Activated CD8-positive, alpha-beta memory T cell treated with anti-CD3 and anti-CD28 coated beads for 48 hours (primary cell): ENCODE data around the gene CDHR1.
A peak's percentile ranks its signal among the peaks of the same experiment; 100 is the strongest.

Experiments used
- DNase-seq, 3 experiments: peaks; one replicate each; pipeline ENCODE4 v3.0.0-alpha.2; 2020; ENCODE audit warnings: low read depth in 2 of 3, low spot score in 2 of 3

CDHR1 gene

DNA sequence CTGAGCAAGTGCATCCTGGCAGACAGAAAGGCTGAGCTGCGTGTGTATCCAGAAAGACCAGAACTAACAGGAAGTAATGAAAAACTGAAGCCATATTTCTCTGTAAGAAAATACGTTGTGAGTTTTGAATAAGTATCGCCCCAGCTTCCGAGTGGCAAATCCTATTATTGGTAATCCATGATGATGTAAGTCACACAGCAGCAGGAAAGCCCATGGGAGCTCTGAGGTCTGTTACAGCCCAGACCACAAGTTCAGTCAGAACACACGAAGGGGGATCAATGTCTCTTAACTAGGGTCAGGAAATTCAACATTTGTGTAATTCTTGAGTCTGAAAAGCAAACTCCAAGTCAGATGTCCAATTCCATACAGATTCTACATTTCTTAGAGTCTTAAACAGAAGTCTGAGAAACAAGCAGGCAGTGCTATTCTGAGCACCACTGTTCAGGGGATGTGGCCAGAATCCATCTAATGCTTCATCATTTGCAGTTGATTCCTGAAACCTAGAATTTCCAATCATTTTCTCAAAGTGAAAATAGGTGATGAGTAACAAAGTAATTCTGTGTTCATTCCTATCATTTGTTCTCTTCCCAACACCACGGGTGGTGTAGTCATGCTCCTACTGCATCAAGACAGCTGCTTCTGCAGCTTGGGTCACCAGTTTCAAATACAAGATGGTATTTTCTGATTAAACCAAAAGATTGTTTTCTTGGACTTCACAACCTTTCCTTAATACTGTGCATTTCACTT, 31.3 kb downstream of the CDHR1 start, which contains the start of gene LRIT2:
Gene LRIT2 (minus strand): TSS at position 118 of the 747 bp plus-strand sequence. CDS start 24 bp downstream, at position 94.
- DNase-seq: no peak

DNA sequence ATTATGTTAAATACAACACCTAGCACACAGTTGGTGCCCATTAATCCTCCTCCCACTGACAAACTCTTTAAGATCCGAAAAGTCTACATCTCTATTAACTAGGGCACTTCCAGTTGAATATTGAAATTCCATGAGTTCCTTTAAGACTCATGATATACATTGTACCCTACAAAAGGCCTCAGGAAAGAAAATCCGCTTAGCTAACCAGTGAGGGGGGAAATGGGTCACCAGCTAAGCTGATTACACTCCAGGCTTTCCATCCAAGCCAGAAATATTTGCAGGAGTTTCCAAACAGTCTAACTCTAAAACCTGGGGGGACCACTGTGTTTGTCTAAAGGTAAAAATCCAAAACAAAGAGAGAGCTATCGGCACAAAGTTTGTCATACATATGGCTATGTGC, 32.3 kb downstream of the CDHR1 start:
- no peak for DNase-seq

DNA sequence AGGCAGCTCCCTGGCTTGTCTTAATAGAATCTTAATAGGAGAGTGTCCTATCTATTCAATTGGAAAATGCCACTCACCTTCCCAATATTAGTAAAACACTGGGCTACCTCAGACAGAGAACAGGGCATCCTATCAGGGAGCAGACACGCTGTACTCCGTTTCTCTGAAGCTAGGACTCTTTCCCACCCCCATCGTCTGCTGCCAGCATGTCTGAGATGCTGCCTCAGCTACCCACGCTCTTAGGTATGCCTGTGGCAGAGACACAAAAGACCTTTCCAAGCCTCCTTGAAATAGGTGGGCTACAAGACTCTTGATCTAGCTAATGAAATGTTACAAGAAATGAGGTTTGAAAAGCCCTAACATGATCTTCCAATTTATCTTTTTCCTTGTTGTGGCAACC, 33.5 kb downstream of the CDHR1 start:
- no peak for DNase-seq

DNA sequence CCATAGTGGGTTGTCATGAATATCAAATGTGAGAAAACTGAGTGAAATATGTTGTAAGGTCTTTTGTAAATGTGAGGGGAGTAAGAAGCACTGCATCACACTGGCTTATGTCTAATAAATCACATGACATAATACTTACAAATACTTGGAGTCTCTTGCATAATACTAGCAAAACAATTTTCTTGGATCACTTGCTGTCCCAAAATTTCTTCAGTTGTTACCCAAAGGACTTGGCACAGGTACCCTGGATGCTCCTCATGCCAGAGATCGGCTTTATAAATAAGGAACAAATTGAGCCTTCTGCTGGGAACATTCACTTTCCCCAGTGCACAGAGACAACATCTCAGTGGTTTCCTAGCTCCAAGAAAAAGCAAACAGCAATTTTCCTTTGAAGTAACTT, 36.0 kb downstream of the CDHR1 start:
- DNase-seq: no peak

DNA sequence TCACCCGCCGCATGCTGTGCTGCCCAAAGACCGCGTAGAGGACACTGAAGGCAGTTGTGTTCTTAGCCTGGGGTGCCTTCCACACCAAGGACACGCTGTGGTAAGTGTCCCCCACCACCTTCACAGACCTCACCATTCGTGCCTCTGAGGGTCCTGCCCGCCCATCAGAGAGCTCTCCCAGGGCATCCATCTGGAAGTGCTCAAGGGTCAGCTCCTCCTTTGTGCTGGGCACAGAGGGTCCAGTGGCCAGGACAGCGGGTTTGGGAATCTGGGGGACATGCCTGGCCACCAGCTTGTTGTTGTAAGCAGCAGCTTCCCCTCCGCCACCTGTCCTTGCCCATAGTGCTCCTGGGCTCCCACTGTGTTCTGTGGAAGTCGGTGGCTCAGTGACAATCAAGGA, 38.0 kb downstream of the CDHR1 start:
- DNase-seq: no peak

DNA sequence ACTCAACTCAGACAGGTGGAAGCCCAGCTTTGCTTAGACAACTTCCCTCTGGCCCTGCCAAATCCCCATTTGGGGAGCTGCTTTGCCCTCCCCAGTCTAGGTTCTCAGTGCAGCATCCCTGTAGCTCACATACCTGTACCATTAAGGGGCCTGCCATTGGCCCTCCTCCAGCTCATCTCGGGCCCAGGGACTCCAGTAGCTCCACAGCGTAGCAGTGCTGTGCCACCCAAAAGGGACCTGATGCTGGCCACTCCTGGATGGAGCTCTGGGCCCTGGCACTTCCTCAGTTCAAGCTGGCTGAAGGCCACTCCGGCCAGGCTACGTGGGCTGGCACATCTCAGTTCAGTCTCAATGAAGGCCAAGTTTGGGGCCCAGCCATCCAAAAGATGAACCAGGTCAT, 39.6 kb downstream of the CDHR1 start:
- DNase-seq: no peak

DNA sequence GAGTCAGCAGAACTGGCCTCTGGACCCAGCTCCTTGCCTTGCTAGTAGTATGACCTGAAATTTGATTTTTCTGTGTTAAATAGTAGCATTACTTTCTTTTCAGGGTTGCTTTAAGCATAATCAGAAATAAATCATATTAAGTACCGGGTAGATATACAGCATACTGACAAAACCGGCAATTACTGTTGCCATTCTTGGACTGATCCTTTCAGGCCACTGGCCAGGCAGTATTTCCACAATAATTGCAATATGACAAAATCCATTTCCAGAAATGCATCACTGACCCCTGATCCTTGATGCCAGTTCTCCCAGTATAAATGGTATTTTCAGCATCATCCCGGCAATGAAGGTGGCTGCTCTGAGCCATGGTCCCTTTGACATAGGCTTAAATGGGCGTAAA, 40.1 kb downstream of the CDHR1 start:
- DNase-seq: no peak

DNA sequence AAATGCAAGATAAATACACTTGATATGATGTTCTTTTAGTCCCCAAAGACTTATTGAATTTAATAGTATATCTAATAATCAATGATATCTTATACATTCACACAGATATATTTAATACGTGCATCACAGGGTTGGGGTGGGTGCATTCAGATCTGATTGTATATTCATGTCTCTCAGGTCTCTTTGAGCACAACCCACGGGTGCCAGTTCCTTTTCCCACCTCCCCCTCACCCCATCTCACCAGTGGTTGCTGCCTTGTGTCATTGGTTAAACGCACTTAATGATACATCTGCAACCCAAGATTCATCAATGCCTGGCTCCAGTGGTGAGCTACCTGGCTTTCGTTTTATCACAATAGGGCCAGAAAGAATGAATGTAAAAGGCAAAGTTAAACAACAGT, 40.8 kb downstream of the CDHR1 start:
- DNase-seq: no peak

DNA sequence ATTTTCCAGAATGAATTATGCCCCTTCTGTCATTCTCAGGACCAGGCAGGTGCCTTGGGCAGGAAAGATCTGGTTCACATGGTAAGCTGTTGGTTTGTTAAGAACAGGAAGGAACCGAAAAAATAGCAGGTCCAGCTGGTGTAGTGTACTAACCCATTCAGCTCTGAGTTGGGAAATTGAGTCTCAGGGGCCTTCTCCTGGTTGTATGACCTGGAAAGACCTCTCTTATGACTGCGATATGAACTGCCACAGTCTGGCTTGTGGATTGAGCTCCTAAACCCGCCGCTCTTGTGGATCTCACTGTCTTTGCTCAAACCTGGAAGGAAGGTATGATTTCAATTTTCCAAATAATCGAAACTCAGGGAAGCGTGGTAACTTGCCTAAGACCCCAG, 42.5 kb downstream of the CDHR1 start:
- no peak for DNase-seq

DNA sequence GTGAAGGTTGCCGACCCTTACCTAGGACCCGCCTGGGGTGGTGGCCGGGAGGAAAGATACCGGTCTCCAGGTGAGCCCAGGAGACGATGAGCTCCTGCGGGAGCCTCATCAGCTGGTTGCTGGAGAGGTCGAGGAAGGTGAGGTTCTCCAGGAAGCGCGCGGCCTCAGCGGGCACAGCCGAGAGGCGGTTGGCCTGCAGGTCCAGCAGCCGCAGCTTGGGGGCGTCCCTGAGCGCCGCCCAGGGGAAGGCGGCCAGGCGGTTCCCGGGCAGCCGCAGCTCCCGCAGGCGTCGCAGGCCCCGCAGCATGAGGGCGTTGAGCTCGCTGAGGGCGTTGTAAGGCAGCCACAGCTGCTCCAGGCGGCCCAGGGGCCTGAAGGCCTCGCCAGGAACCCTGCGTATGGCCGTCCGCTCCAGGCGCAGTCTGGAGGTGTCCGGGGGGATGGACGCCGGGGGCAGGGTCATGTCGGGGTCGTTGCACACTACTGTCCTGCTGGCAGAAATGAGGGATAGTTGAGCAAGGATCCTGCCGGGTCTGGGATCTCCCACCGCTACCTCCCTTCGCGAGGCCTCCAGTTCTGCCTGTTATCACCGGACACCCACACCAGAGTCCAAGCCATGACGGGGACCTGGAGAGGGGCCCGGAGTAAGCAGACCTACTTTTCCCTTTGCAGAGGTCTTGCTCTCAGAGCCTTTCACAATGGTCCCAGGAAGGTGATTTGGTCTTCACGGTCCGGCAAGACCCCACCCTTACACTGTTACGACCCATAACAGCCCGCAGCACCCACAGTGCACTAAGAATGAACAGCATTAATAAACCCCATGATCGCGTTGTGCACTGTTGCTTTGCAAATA, 43.1 kb downstream of the CDHR1 start:
- no peak for DNase-seq

DNA sequence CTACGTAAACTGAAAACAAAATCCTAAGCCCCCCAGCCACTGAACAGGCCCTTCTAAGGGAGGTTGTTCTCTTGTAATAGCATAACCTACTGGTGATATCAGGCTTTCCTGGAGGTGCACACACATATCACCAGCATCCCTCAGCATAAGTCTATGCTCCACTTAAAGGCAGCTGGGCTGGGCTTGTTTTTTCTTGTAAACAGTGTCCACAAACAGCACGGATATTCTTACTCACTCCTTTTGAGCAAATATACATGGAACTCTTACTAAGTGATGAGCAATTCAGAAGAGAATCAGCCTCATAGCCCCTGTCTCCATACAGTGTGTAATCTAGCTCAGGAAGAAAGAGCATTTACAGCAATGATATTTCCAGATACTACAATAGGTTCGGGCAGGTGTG, 44.6 kb downstream of the CDHR1 start:
- no peak for DNase-seq

DNA sequence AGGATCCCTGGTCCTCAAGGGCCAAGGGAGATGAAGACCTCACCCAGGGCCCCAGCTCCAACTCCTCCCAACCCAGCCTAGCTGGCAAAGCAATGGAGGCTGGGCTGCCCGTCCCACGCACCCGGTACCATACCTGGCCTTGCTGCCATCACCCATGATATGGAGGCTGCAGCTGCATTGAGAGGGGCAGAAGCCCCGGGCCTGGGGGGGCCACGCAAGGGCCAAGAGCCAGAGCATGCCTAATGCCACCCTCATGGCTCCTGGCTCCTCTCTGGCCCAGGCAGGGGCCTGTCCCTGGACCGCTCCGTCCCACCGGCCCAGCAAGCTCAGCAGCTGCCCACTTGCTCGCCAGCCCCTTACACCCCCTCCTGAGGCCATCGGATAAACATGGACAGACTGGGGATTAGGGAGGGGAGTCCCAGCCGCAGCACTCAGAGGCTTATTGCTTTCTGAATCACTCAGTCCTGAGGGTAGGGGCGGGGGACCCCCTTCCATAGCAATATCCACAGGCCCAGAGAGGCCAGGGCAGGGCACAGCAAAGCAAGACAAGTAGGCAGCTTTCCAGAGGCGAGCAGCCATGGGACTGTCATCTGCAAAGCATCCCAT, 47.0 kb downstream of the CDHR1 start, which contains the start of gene LRIT1:
Gene LRIT1 (minus strand): TSS at position 362 of the 606 bp plus-strand sequence. CDS start 107 bp downstream, at position 255.
- DNase-seq: no peak

DNA sequence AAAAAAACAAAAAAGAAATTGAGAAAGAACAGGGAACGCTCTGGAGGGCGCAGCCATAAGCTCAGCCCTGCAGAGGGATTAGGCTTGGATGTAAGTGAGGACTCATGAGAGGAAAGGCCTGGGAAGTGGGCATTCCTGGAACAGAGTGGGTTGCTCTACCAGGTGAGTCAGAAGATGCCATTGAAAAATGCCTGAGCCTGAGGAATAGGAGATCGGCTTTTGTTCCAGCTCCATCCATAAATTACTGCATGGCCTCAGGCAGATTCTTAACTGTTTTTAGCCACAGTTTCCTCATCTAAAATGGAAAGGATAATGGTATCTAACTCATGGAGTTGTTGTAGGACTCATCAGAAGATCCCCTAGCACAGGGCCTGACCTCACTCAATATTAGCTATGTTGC, 49.4 kb downstream of the CDHR1 start:
- no peak for DNase-seq

DNA sequence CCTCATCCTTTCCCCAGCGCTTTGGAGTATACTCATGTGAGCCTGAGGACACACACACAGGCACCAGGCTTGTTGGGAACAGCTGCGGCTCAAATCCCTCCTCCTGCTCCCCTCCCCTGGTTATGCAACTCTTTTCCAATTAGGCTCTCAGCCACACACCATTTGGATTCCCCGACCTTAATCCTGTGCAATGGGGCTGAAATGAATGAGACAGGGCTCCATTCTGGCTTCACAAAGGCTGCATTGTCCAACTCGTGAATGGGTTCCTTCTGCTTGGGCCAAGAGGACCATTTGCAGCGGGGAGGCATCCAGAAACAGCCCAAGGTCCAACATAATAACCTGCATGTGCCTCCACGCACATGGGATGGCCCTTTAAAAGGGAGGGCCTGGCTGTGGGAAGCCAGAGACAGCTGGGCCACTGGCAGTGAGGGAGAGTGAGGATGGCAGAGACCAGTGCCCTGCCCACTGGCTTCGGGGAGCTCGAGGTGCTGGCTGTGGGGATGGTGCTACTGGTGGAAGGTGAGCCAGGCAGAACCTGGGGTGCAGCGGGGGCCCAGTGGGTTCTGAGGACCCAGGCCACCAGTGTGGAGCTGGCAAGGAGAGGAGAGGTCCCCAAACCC, 50.4 kb downstream of the CDHR1 start, which contains the start of gene RGR:
Gene RGR (plus strand): TSS at position 403 of the 620 bp plus-strand sequence. CDS start 38 bp downstream, at position 441.
- DNase-seq: no peak

DNA sequence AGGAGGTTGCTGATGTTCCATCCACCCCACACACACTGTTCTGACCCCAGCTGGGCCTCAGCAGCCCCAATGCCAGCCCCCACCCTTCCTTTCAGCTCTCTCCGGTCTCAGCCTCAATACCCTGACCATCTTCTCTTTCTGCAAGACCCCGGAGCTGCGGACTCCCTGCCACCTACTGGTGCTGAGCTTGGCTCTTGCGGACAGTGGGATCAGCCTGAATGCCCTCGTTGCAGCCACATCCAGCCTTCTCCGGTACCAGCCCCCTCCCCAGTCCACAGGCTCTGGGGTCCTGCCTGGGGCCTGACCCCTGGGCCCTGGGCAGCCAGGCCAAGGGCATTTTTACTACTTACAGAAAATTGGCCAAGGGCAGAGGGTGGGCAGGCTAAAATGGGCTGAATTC, 53.2 kb downstream of the CDHR1 start:
- DNase-seq: no peak

DNA sequence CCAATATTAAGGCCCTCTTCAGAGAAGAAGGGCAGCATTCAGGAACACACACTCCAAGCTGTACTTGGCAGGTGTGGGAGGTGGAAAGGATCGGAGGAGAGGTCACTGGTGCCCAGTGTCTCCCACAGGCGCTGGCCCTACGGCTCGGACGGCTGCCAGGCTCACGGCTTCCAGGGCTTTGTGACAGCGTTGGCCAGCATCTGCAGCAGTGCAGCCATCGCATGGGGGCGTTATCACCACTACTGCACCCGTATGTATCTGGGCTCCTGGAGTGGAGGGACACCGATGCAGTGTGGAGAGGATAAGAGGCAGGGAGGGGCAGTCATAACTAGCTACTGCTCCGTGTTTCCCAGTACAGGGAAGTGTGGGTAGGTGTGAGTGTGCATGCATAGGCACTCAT, 54.5 kb downstream of the CDHR1 start:
- no peak for DNase-seq

DNA sequence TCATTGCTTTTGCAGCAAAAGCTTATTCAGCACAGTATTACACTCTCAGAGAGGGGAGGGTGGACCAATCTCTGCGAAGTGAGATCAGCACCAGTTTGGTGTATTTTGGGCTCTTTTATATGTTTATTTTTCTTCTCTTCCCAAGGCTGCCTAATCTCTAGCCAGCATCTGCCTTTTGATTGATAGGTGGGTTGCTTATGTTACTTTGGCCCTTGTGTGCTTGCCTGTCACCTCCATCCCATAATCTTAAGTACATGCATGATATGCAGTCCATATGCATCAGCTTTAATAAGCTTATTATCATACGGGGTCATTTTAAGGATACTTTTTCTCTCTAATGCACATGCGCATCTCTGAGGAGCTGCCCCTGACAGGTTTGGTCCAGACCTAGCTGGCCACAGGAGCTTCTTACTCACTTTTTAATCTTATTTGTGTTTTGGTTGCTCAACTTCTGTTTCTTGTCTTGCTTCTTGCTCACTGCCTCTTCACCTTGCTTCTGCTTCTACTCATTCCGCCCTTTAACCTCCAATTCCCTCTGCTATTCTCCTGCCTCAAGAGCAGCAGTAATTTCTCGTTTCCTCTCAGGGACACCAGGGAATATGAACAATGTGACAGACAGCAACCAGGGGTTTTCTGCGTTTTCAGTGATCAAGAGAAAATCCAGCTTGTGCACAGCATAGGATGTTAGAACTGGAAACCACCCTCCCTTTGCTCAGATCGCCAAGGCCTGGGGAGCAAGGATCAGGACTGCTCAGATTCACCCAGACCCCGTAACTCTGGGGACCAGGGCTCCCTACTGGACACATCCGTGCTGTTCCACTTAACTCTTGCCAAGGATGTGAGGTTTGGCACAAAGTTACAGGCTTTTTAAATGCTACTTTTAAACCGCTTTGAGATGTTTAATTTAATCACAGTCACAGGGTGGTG, 60.5 kb downstream of the CDHR1 start:
- no peak for DNase-seq

DNA sequence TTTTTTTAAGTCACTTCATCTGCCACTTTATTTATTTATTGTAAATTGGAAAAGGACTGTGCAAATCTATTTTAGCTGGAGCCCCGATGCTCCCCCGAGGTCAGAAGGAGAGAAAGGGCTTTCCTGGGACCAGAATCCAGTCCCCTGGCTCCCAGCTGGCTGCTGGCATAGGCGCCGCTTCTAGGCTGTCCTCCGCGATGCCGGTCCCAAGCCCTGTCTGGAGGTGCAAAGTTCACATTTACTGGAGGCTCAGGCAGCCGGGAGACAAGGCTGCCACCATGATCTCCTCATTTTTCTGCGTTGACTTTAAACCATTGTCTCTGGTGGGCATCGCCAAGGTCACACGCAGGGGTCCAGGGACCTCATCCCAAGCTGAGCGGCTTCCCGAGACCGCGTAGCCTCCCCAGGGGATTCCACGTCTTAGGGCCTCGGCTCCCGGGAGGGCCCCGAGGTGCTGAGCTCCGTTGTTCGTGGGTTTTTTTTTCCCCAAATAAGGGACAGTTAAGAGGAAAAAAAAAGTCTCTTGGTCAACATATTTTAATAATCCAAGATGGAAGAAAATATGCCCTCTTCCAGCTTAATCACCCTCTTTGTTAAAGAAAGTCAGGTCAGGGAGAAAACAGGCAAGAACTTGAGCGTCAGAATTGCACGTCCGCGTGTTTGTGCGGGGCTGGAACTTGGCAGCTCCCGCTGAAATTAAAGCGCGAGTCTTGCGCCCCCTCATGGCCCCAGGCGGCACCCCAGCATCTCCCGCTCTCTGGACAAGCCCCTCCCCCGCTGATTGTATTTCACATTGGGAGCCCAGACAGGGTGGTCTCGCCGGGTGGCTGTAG, 62.4 kb downstream of the CDHR1 start:
- peak in 2 of 3 experiments; percentile 31 for DNase-seq

DNA sequence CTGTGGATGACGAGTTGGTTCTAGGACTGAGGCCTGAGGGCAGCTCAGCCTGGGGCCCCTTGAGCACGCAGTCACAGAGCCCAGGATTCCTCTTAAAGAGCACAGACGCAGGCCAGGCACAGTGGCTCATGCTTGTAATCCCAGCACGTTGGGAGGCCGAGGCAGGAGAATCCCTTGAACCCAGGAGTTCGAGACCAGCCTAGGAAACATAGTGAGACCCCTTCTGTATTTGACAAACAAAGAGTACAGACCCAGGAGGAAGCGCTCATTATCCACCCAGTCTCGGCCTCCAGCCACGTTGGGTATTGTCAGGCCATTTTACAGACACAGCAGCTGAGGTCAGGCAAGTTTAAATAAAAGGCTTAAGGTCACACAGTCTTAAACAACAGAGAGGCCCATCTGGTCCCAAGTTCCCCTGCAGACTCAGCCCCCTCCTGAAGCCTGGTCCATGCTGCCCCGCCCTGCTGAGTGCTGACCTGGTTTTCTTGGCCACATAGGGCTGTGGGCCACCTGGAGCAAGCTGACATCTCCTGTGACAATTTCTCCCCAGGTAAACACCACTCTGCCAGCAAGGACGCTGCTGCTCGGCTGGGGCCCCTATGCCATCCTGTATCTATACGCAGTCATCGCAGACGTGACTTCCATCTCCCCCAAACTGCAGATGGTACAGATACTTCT, 63.1 kb downstream of the CDHR1 start:
- DNase-seq: no peak
